ENCODE results near the gene TBX15. TPM values are rescaled to one million over a fixed set of nuclear protein-coding genes. Genes with fewer than 3 reads are reported as not detected.

Gene TBX15
- total RNA-seq, 1 donor from 2014 or later = not detected

- DNase-seq (ENCODE audit: low read depth) (no peak), FAIRE-seq (no peak)
- TF ChIP-seq CTCF (IDR thresholded peaks at IDR 0.05; ENCODE audit: insufficient read depth, low read length, severe bottlenecking) = no peak
- Histone ChIP-seq H3K4me3 (ENCODE audit: low read depth, low read length) (no peak overlapping the region), H3K27me3 (ENCODE audit: control insufficient read depth, insufficient read depth, low read length) (peaks cover 55% of the 10 kb centered on the region), H3K36me3 (ENCODE audit: control insufficient read depth, insufficient read depth, low read length) (no peaks in the 10 kb centered on the region)
Observed at GRCh38 chr1:118981436-118981835, 6.7 kb downstream of the TBX15 start.

- no peaks in the 10 kb centered on the region for H3K36me3 ChIP-seq (ENCODE audit: control insufficient read depth, insufficient read depth, low read length)
- FAIRE-seq (no peak), DNase-seq (ENCODE audit: low read depth) (no peak)
- peaks cover 41% of the 10 kb centered on the region for H3K27me3 ChIP-seq (ENCODE audit: control insufficient read depth, insufficient read depth, low read length)
- no peak overlapping the region for H3K4me3 ChIP-seq (ENCODE audit: low read depth, low read length)
- TF ChIP-seq CTCF (IDR thresholded peaks at IDR 0.05; ENCODE audit: insufficient read depth, low read length, severe bottlenecking) = no peak
Observed at GRCh38 chr1:118979754-118980575, 8.2 kb downstream of the TBX15 start.

- H3K36me3 ChIP-seq (ENCODE audit: control insufficient read depth, insufficient read depth, low read length) = no peaks in the 10 kb centered on the region
- H3K27me3 ChIP-seq (ENCODE audit: control insufficient read depth, insufficient read depth, low read length) = peaks cover 35% of the 10 kb centered on the region
- no peak for DNase-seq (ENCODE audit: low read depth)
- no peak for FAIRE-seq
- no peak overlapping the region for H3K4me3 ChIP-seq (ENCODE audit: low read depth, low read length)
- no peak for TF ChIP-seq CTCF (IDR thresholded peaks at IDR 0.05; ENCODE audit: insufficient read depth, low read length, severe bottlenecking)
Observed at GRCh38 chr1:118978914-118979701, 9.0 kb downstream of the TBX15 start.

- TF ChIP-seq CTCF (IDR thresholded peaks at IDR 0.05; ENCODE audit: insufficient read depth, low read length, severe bottlenecking) = no peak
- FAIRE-seq (no peak), DNase-seq (ENCODE audit: low read depth) (no peak)
- peaks cover 21% of the 10 kb centered on the region for H3K27me3 ChIP-seq (ENCODE audit: control insufficient read depth, insufficient read depth, low read length)
- no peak overlapping the region for H3K4me3 ChIP-seq (ENCODE audit: low read depth, low read length)
- no peaks in the 10 kb centered on the region for H3K36me3 ChIP-seq (ENCODE audit: control insufficient read depth, insufficient read depth, low read length)
Observed at GRCh38 chr1:118977600-118977999, 10.5 kb downstream of the TBX15 start.

GRCh38 chr1:118974661-118975060, 13.5 kb downstream of the TBX15 start:
- no peak for DNase-seq (ENCODE audit: low read depth)
- no peak overlapping the region for H3K4me3 ChIP-seq (ENCODE audit: low read depth, low read length)
- FAIRE-seq = no peak
- peaks cover 14% of the 10 kb centered on the region for H3K27me3 ChIP-seq (ENCODE audit: control insufficient read depth, insufficient read depth, low read length)
- H3K36me3 ChIP-seq (ENCODE audit: control insufficient read depth, insufficient read depth, low read length) = no peaks in the 10 kb centered on the region
- no peak for TF ChIP-seq CTCF (IDR thresholded peaks at IDR 0.05; ENCODE audit: insufficient read depth, low read length, severe bottlenecking)

Measured in bronchial epithelial cell (primary cell).